ENCODE measurements around the gene EPHB2.

DNA sequence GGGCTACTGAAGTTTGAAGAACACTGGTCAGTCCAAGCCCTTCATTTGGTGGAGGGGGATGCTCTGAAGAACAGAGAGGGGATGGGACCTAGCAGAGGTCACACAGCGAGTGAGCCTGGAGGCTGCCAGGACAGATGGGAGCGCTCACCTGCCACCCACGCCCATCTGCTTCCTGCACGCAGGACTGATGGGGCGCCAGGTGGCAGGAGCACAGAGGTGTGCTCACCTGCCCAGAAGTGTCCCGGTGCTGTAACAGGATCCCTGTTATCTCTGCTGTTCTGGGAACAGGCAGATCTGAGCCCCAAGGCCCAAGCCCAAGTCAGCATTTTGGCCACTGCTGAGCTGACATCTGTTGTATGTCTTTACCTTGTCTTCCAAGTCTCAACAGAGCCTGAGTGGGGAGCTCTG is 40.5 kb downstream of the EPHB2 start:
- TF ChIP-seq, protein P1, sequence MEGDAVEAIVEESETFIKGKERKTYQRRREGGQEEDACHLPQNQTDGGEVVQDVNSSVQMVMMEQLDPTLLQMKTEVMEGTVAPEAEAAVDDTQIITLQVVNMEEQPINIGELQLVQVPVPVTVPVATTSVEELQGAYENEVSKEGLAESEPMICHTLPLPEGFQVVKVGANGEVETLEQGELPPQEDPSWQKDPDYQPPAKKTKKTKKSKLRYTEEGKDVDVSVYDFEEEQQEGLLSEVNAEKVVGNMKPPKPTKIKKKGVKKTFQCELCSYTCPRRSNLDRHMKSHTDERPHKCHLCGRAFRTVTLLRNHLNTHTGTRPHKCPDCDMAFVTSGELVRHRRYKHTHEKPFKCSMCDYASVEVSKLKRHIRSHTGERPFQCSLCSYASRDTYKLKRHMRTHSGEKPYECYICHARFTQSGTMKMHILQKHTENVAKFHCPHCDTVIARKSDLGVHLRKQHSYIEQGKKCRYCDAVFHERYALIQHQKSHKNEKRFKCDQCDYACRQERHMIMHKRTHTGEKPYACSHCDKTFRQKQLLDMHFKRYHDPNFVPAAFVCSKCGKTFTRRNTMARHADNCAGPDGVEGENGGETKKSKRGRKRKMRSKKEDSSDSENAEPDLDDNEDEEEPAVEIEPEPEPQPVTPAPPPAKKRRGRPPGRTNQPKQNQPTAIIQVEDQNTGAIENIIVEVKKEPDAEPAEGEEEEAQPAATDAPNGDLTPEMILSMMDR (conservative IDR thresholded peaks at IDR 0.05; ENCODE audit: low read depth, low read length): no peak
- no peak for TF ChIP-seq FOS (IDR thresholded peaks at IDR 0.05; ENCODE audit: low read depth, low read length)
- no peak for TF ChIP-seq POLR2A (IDR thresholded peaks at IDR 0.05; ENCODE audit: low read depth, low read length)
- no peak for TF ChIP-seq MAZ (IDR thresholded peaks at IDR 0.05; ENCODE audit: borderline replicate concordance, low read depth, low read length)
- no peak for TF ChIP-seq RFX5 (IDR thresholded peaks at IDR 0.05; ENCODE audit: low read depth, low read length)
- no peak for TF ChIP-seq ELK1 (IDR thresholded peaks at IDR 0.05; ENCODE audit: borderline replicate concordance, low read depth, low read length)
- TF ChIP-seq CHD1 (IDR thresholded peaks at IDR 0.05; ENCODE audit: low read depth, low read length): no peak
- TF ChIP-seq SMC3 (IDR thresholded peaks at IDR 0.05; ENCODE audit: low read depth, low read length): no peak
- no peak for TF ChIP-seq MXI1 (IDR thresholded peaks at IDR 0.05; ENCODE audit: borderline replicate concordance, low read depth, low read length)
- no peak for TF ChIP-seq CEBPB (IDR thresholded peaks at IDR 0.05; ENCODE audit: low read depth, low read length)
- no peak for TF ChIP-seq MAFK (IDR thresholded peaks at IDR 0.05; ENCODE audit: low read depth, low read length)
- TF ChIP-seq RCOR1 (IDR thresholded peaks at IDR 0.05; ENCODE audit: insufficient replicate concordance, low read length): no peak
- no peak for TF ChIP-seq RAD21 (IDR thresholded peaks at IDR 0.05; ENCODE audit: low read length)
- TF ChIP-seq USF2 (IDR thresholded peaks at IDR 0.05; ENCODE audit: low read depth, low read length): no peak

All from IMR-90 (cell line).